Measurements from ENCODE around the gene EDC4. TPM values are rescaled to one million over a fixed set of nuclear protein-coding genes. Genes with fewer than 3 reads are reported as not detected.

The EDC4 gene
- total and polyA plus RNA-seq, 2 of the 13 experiments (the other 11 are each of a cell fraction or from before 2014, with no cell fraction given), result 51.4 to 59.1 TPM

DNA sequence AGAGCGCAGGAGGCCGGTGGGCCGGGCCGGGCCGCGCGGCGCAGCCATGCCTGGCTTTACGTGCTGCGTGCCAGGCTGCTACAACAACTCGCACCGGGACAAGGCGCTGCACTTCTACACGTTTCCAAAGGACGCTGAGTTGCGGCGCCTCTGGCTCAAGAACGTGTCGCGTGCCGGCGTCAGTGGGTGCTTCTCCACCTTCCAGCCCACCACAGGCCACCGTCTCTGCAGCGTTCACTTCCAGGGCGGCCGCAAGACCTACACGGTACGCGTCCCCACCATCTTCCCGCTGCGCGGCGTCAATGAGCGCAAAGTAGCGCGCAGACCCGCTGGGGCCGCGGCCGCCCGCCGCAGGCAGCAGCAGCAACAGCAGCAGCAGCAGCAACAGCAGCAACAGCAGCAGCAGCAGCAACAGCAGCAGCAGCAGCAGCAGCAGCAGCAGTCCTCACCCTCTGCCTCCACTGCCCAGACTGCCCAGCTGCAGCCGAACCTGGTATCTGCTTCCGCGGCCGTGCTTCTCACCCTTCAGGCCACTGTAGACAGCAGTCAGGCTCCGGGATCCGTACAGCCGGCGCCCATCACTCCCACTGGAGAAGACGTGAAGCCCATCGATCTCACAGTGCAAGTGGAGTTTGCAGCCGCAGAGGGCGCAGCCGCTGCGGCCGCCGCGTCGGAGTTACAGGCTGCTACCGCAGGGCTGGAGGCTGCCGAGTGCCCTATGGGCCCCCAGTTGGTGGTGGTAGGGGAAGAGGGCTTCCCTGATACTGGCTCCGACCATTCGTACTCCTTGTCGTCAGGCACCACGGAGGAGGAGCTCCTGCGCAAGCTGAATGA lies 30.1 kb upstream of the EDC4 start (continued):
- TF ChIP-seq, protein P1, sequence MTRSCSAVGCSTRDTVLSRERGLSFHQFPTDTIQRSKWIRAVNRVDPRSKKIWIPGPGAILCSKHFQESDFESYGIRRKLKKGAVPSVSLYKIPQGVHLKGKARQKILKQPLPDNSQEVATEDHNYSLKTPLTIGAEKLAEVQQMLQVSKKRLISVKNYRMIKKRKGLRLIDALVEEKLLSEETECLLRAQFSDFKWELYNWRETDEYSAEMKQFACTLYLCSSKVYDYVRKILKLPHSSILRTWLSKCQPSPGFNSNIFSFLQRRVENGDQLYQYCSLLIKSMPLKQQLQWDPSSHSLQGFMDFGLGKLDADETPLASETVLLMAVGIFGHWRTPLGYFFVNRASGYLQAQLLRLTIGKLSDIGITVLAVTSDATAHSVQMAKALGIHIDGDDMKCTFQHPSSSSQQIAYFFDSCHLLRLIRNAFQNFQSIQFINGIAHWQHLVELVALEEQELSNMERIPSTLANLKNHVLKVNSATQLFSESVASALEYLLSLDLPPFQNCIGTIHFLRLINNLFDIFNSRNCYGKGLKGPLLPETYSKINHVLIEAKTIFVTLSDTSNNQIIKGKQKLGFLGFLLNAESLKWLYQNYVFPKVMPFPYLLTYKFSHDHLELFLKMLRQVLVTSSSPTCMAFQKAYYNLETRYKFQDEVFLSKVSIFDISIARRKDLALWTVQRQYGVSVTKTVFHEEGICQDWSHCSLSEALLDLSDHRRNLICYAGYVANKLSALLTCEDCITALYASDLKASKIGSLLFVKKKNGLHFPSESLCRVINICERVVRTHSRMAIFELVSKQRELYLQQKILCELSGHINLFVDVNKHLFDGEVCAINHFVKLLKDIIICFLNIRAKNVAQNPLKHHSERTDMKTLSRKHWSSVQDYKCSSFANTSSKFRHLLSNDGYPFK (CRISPR knock-in tag; IDR thresholded peaks at IDR 0.05; ENCODE audit: borderline replicate concordance), result peak; percentile 63; the same call in 1 of the 2 replicates
- TF ChIP-seq, protein P2, sequence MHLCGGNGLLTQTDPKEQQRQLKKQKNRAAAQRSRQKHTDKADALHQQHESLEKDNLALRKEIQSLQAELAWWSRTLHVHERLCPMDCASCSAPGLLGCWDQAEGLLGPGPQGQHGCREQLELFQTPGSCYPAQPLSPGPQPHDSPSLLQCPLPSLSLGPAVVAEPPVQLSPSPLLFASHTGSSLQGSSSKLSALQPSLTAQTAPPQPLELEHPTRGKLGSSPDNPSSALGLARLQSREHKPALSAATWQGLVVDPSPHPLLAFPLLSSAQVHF (CRISPR knock-in tag; IDR thresholded peaks at IDR 0.05), result 0 out of 2 replicates have a peak, but pooled peaks have one; percentile 69
- TF ChIP-seq ZNF12 (CRISPR knock-in tag; IDR thresholded peaks at IDR 0.05), result peak; percentile 39; the same call in 1 of the 2 replicates
- TF ChIP-seq ARHGAP35 (CRISPR knock-in tag; IDR thresholded peaks at IDR 0.05; ENCODE audit: borderline replicate concordance), result peak; percentile 89
- TF ChIP-seq SALL2 (CRISPR knock-in tag; IDR thresholded peaks at IDR 0.05), result 0 out of 2 replicates have a peak, but pooled peaks have one; percentile 57
- 0 out of 2 replicates have a peak, but pooled peaks have one; percentile 30 for TF ChIP-seq HES4 (CRISPR knock-in tag; IDR thresholded peaks at IDR 0.05; ENCODE audit: borderline replicate concordance)
- peak; percentile 59; the same call in 1 of the 2 replicates for TF ChIP-seq KDM2A (CRISPR knock-in tag; IDR thresholded peaks at IDR 0.05; ENCODE audit: borderline replicate concordance, low read depth)
- TF ChIP-seq, protein P3, sequence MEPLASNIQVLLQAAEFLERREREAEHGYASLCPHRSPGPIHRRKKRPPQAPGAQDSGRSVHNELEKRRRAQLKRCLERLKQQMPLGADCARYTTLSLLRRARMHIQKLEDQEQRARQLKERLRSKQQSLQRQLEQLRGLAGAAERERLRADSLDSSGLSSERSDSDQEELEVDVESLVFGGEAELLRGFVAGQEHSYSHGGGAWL (CRISPR knock-in tag; IDR thresholded peaks at IDR 0.05), result no peak
- no peak; the same call in 1 of the 2 replicates for TF ChIP-seq TGIF2 (CRISPR knock-in tag; IDR thresholded peaks at IDR 0.05)
- no peak for TF ChIP-seq NCOA5 (CRISPR knock-in tag; IDR thresholded peaks at IDR 0.05)
- peak; percentile 48; the same call in 1 of the 2 replicates for TF ChIP-seq ZNF768 (CRISPR knock-in tag; IDR thresholded peaks at IDR 0.05)
- no peak for TF ChIP-seq PAX8 (CRISPR knock-in tag; IDR thresholded peaks at IDR 0.05; ENCODE audit: borderline replicate concordance)
- TF ChIP-seq MEIS2 (CRISPR knock-in tag; IDR thresholded peaks at IDR 0.05), result no peak
- no peak for TF ChIP-seq CEBPB (IDR thresholded peaks at IDR 0.05; ENCODE audit: borderline replicate concordance, low read depth, low read length)
- TF ChIP-seq U2AF2 (IDR thresholded peaks at IDR 0.05; ENCODE audit: low read depth, low read length), result no peak
- TF ChIP-seq ZNF460 (CRISPR knock-in tag; IDR thresholded peaks at IDR 0.05; ENCODE audit: borderline replicate concordance), result no peak
- TF ChIP-seq, protein P4, sequence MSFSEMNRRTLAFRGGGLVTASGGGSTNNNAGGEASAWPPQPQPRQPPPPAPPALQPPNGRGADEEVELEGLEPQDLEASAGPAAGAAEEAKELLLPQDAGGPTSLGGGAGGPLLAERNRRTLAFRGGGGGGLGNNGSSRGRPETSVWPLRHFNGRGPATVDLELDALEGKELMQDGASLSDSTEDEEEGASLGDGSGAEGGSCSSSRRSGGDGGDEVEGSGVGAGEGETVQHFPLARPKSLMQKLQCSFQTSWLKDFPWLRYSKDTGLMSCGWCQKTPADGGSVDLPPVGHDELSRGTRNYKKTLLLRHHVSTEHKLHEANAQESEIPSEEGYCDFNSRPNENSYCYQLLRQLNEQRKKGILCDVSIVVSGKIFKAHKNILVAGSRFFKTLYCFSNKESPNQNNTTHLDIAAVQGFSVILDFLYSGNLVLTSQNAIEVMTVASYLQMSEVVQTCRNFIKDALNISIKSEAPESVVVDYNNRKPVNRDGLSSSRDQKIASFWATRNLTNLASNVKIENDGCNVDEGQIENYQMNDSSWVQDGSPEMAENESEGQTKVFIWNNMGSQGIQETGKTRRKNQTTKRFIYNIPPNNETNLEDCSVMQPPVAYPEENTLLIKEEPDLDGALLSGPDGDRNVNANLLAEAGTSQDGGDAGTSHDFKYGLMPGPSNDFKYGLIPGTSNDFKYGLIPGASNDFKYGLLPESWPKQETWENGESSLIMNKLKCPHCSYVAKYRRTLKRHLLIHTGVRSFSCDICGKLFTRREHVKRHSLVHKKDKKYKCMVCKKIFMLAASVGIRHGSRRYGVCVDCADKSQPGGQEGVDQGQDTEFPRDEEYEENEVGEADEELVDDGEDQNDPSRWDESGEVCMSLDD (CRISPR knock-in tag; IDR thresholded peaks at IDR 0.05; ENCODE audit: borderline replicate concordance), result no peak
- TF ChIP-seq ZNF274 (CRISPR knock-in tag; IDR thresholded peaks at IDR 0.05), result 0 out of 2 replicates have a peak, but pooled peaks have one; percentile 57
- peak; percentile 79 for TF ChIP-seq AGO2 (optimal IDR thresholded peaks at IDR 0.05; ENCODE audit: low read depth, low read length)
- TF ChIP-seq ZNF446 (CRISPR knock-in tag; IDR thresholded peaks at IDR 0.05), result 0 out of 2 replicates have a peak, but pooled peaks have one; percentile 20
- TF ChIP-seq ZNF468 (CRISPR knock-in tag; IDR thresholded peaks at IDR 0.05), result 0 out of 2 replicates have a peak, but pooled peaks have one; percentile 24
